Measurements from ENCODE around the gene LACC1. TPM values are rescaled to one million over a fixed set of nuclear protein-coding genes. Genes with fewer than 3 reads are reported as not detected.

LACC1 gene
- total RNA-seq (12.2 TPM), polyA plus RNA-seq (ENCODE audit: insufficient read depth, low read depth, low replicate concordance) (3.1 TPM)
- long read RNA-seq, donor 1, partial matches to known transcripts = 0 of 2 reads
- long read RNA-seq, donor 1, other reads (novel, unspliced or antisense) = 0 of 2 reads
- long read RNA-seq, donor 2, full-length matches to known transcripts = 1 of 1 reads
- long read RNA-seq, donor 2, partial matches to known transcripts = 0 of 1 reads
- long read RNA-seq, donor 2, other reads (novel, unspliced or antisense) = 0 of 1 reads
- long read RNA-seq, donor 3 = 0 reads
- long read RNA-seq, donor 4 = 0 reads
- long read RNA-seq, donor 5 = 0 reads
- long read RNA-seq, donor 6 = 0 reads
- long read RNA-seq, donor 7, full-length matches to known transcripts = 5 of 11 reads
- long read RNA-seq, donor 7, partial matches to known transcripts = 0 of 11 reads
- long read RNA-seq, donor 7, other reads (novel, unspliced or antisense) = 6 of 11 reads
- long read RNA-seq, donor 8 = 0 reads
- long read RNA-seq, donor 9, partial matches to known transcripts = 0 of 1 reads
- long read RNA-seq, donor 9, other reads (novel, unspliced or antisense) = 0 of 1 reads
- long read RNA-seq, donor 10, partial matches to known transcripts = 0 of 1 reads
- long read RNA-seq, donor 10, other reads (novel, unspliced or antisense) = 0 of 1 reads

DNA sequence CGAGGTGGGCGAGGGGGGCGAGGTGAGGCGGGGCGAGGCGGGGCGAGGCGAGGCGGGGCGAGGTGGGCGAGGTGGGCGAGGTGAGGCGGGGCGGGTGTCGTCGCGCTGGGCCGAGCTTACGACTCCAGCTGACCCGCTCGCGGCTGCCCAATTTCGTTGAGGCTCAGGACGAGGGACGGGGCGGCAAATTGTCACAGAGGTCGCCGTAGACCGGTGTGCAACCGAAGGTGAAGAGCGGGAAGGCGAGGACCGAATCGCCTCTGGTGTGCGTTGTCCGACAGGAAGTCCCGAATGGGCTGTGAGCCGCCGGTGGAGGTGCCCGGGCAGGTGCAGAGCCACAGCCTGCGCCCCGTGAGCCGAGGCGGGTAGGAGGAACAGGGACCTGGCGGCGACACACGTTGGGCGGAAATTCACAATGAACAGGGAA lies at the start of gene LACC1:
Gene LACC1 (plus strand): TSS at position 150 of the 427 bp plus-strand sequence. CDS start 1,082 bp downstream, outside the sequence.
- Histone ChIP-seq H3K36me3 (ENCODE audit: control insufficient read depth in 2 of 3, insufficient read depth in 3 of 3, low read length in 3 of 3) (no peaks in the 10 kb centered on the region), H3K9me3 (ENCODE audit: control insufficient read depth in 2 of 3, insufficient read depth in 1 of 3, low read length in 3 of 3) (no peaks in the 10 kb centered on the region), H3K9ac (ENCODE audit: low read length in 3 of 3) (peak within 1 kb of the TSS; percentile 48 to 81 (median 50)), H3K27me3 (ENCODE audit: control insufficient read depth, insufficient read depth, low read length) (no peaks in the 10 kb centered on the region), H3K27ac (ENCODE audit: low read depth in 2 of 2, low read length in 2 of 2) (peak within 1 kb of the TSS; percentile 95 to 97), H3K4me3 (ENCODE audit: low read length in 3 of 3) (peak within 1 kb of the TSS; percentile 53 to 85 (median 57)), H3K4me1 (ENCODE audit: control insufficient read depth in 2 of 3, insufficient read depth in 2 of 3, low read depth in 1 of 3, low read length in 3 of 3) (peaks cover 0 to 7% (median 5%) of the 10 kb centered on the region in 3 donors)
- intact Hi-C loops (cut with DNase I) = loop anchor here (10.0 kb wide), 1 partner anchor 795 kb away; no protein-coding TSS in a partner anchor
- DNase-seq = peak in 1 of 5 donors; percentile 87
- no peak for FAIRE-seq
- TF ChIP-seq, protein P1, sequence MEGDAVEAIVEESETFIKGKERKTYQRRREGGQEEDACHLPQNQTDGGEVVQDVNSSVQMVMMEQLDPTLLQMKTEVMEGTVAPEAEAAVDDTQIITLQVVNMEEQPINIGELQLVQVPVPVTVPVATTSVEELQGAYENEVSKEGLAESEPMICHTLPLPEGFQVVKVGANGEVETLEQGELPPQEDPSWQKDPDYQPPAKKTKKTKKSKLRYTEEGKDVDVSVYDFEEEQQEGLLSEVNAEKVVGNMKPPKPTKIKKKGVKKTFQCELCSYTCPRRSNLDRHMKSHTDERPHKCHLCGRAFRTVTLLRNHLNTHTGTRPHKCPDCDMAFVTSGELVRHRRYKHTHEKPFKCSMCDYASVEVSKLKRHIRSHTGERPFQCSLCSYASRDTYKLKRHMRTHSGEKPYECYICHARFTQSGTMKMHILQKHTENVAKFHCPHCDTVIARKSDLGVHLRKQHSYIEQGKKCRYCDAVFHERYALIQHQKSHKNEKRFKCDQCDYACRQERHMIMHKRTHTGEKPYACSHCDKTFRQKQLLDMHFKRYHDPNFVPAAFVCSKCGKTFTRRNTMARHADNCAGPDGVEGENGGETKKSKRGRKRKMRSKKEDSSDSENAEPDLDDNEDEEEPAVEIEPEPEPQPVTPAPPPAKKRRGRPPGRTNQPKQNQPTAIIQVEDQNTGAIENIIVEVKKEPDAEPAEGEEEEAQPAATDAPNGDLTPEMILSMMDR (IDR thresholded peaks at IDR 0.05; ENCODE audit: borderline replicate concordance, extremely low read depth, insufficient read depth) = no peak

DNA sequence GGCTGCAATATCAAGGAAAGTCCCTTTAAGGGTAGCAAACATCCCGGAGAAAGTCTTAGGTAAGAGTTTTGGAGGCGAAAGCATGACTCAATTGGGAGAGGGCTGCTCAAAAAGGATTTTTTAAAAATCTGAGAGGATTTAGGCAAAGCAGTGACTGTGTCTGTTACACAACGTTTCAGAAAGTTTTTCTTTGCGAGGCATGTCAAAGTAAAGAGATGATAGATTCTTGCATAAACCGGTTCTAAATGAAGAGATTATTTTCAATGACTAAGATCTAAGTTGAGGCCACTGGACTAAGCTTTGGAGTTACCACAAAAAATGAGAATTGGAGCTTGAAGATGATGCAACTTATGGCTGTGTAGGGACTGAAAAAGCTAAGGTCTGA lies 49.2 kb upstream of the LACC1 start:
- FAIRE-seq (no peak), DNase-seq (no peak)
- no peaks in the 10 kb centered on the region for H3K27me3 ChIP-seq (ENCODE audit: control insufficient read depth, insufficient read depth, low read length)
- no peak overlapping the region for H3K27ac ChIP-seq (ENCODE audit: low read depth in 2 of 2, low read length in 2 of 2)
- H3K4me1 ChIP-seq (ENCODE audit: control insufficient read depth in 2 of 3, insufficient read depth in 2 of 3, low read depth in 1 of 3, low read length in 3 of 3) = no peaks in the 10 kb centered on the region
- peak overlapping the region in 1 of 3 donors; percentile 39 for H3K4me3 ChIP-seq (ENCODE audit: low read length in 3 of 3)
- intact Hi-C loops (cut with DNase I) = no loop called here
- TF ChIP-seq, protein P1 (IDR thresholded peaks at IDR 0.05; ENCODE audit: borderline replicate concordance, extremely low read depth, insufficient read depth) = no peak
- H3K9ac ChIP-seq (ENCODE audit: low read length in 3 of 3) = no peak overlapping the region
- H3K36me3 ChIP-seq (ENCODE audit: control insufficient read depth in 2 of 3, insufficient read depth in 3 of 3, low read length in 3 of 3) = no peaks in the 10 kb centered on the region
- no peaks in the 10 kb centered on the region for H3K9me3 ChIP-seq (ENCODE audit: control insufficient read depth in 2 of 3, insufficient read depth in 1 of 3, low read length in 3 of 3)

DNA sequence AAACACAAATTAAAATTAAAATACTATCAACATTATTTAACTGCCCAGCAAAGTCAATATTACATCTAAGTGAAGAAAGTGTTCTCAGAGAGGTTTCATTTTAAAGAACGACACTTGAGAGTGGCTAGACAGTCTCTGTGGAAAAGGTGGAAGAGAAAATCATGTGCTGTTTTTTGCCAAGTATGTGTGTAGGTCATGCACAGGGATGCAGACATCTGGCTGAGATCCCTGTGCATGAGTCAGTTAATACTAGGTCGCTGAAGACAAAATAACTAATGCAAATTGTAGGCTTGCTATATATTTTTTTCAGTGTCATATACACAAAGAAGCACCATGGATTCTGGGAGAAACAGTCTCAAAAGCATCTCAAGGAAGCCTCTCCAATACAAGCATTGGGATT lies 48.6 kb upstream of the LACC1 start:
- TF ChIP-seq, protein P1 (IDR thresholded peaks at IDR 0.05; ENCODE audit: borderline replicate concordance, extremely low read depth, insufficient read depth) = no peak
- Histone ChIP-seq H3K9me3 (ENCODE audit: control insufficient read depth in 2 of 3, insufficient read depth in 1 of 3, low read length in 3 of 3) (no peaks in the 10 kb centered on the region), H3K27me3 (ENCODE audit: control insufficient read depth, insufficient read depth, low read length) (no peaks in the 10 kb centered on the region), H3K4me3 (ENCODE audit: low read length in 3 of 3) (no peak overlapping the region), H3K9ac (ENCODE audit: low read length in 3 of 3) (no peak overlapping the region), H3K4me1 (ENCODE audit: control insufficient read depth in 2 of 3, insufficient read depth in 2 of 3, low read depth in 1 of 3, low read length in 3 of 3) (no peaks in the 10 kb centered on the region), H3K27ac (ENCODE audit: low read depth in 2 of 2, low read length in 2 of 2) (no peak overlapping the region), H3K36me3 (ENCODE audit: control insufficient read depth in 2 of 3, insufficient read depth in 3 of 3, low read length in 3 of 3) (no peaks in the 10 kb centered on the region)
- intact Hi-C loops (cut with DNase I) = no loop called here
- DNase-seq = no peak
- no peak for FAIRE-seq
